ENCODE results near the gene DCUN1D1.

- TF ChIP-seq CTCF (IDR thresholded peaks at IDR 0.05; ENCODE audit: insufficient read depth, low read length) (no peak), REST (IDR thresholded peaks at IDR 0.05; ENCODE audit: insufficient replicate concordance, low read depth) (no peak), POLR2AphosphoS5 (IDR thresholded peaks at IDR 0.05; ENCODE audit: low read depth) (no peak), GABPA (IDR thresholded peaks at IDR 0.05; ENCODE audit: low read depth) (no peak)
These were observed 54.9 kb downstream of the DCUN1D1 start for GRCh38 chr3:182925330-182925943.
